Measurements from ENCODE around the gene EEF1G. TPM values are rescaled to one million over a fixed set of nuclear protein-coding genes. Genes with fewer than 3 reads are reported as not detected.

The EEF1G gene
- total and polyA plus RNA-seq, 2 of the 13 experiments (the other 11 are each of a cell fraction or from before 2014, with no cell fraction given): 1,787 to 2,144 TPM

DNA sequence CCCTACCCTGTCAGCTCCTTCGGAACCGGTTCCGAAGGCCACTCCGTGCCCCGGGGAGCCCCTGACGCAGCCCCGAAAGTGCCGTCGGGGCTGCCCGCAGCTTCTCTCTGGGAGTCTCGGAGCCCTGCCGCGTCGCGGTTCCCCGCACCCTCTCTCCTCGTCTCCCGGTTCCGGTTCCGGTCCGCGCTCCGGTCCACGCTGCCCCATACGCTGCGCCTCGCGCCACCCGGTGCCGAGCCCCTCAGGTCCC lies 27.4 kb upstream of the EEF1G start (continued):
- TF ChIP-seq, protein P1, sequence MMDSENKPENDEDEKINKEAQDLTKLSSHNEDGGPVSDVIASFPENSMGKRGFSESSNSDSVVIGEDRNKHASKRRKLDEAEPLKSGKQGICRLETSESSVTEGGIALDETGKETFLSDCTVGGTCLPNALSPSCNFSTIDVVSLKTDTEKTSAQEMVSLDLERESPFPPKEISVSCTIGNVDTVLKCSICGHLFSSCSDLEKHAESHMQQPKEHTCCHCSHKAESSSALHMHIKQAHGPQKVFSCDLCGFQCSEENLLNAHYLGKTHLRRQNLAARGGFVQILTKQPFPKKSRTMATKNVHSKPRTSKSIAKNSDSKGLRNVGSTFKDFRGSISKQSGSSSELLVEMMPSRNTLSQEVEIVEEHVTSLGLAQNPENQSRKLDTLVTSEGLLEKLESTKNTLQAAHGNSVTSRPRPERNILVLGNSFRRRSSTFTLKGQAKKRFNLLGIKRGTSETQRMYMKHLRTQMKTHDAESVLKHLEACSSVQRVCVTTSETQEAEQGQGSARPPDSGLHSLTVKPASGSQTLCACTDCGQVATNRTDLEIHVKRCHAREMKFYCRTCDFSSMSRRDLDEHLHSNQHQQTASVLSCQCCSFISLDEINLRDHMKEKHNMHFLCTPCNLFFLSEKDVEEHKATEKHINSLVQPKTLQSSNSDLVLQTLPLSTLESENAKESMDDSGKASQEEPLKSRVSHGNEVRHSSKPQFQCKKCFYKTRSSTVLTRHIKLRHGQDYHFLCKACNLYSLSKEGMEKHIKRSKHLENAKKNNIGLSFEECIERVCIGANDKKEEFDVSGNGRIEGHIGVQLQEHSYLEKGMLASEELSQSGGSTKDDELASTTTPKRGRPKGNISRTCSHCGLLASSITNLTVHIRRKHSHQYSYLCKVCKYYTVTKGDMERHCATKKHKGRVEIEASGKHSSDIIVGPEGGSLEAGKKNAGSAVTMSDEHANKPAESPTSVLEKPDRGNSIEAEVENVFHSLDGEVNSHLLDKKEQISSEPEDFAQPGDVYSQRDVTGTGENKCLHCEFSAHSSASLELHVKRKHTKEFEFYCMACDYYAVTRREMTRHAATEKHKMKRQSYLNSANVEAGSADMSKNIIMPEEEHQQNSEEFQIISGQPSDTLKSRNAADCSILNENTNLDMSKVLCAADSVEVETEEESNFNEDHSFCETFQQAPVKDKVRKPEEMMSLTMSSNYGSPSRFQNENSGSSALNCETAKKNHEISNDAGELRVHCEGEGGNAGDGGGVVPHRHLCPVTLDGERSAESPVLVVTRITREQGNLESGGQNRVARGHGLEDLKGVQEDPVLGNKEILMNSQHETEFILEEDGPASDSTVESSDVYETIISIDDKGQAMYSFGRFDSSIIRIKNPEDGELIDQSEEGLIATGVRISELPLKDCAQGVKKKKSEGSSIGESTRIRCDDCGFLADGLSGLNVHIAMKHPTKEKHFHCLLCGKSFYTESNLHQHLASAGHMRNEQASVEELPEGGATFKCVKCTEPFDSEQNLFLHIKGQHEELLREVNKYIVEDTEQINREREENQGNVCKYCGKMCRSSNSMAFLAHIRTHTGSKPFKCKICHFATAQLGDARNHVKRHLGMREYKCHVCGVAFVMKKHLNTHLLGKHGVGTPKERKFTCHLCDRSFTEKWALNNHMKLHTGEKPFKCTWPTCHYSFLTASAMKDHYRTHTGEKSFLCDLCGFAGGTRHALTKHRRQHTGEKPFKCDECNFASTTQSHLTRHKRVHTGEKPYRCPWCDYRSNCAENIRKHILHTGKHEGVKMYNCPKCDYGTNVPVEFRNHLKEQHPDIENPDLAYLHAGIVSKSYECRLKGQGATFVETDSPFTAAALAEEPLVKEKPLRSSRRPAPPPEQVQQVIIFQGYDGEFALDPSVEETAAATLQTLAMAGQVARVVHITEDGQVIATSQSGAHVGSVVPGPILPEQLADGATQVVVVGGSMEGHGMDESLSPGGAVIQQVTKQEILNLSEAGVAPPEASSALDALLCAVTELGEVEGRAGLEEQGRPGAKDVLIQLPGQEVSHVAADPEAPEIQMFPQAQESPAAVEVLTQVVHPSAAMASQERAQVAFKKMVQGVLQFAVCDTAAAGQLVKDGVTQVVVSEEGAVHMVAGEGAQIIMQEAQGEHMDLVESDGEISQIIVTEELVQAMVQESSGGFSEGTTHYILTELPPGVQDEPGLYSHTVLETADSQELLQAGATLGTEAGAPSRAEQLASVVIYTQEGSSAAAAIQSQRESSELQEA (CRISPR knock-in tag; IDR thresholded peaks at IDR 0.05; ENCODE audit: not compliant biosample characterization): no peak
- TF ChIP-seq NCOA5 (CRISPR knock-in tag; IDR thresholded peaks at IDR 0.05) (no peak), NR1H2 (CRISPR knock-in tag; IDR thresholded peaks at IDR 0.05; ENCODE audit: borderline replicate concordance, low read depth) (peak; percentile 59; the same call in 1 of the 2 replicates), ZNF652 (CRISPR knock-in tag; IDR thresholded peaks at IDR 0.05; ENCODE audit: borderline replicate concordance, low read depth) (no peak), GATAD2A (CRISPR knock-in tag; IDR thresholded peaks at IDR 0.05) (no peak), SIN3A (IDR thresholded peaks at IDR 0.05; ENCODE audit: borderline replicate concordance, low read depth, low read length) (no peak), MED8 (CRISPR knock-in tag; IDR thresholded peaks at IDR 0.05; ENCODE audit: insufficient replicate concordance) (peak; percentile 59), NCOA1 (CRISPR knock-in tag; IDR thresholded peaks at IDR 0.05) (no peak), ZNF709 (CRISPR knock-in tag; IDR thresholded peaks at IDR 0.05) (no peak; the same call in 1 of the 2 replicates), ZNF768 (CRISPR knock-in tag; IDR thresholded peaks at IDR 0.05) (no peak), ZBTB1 (CRISPR knock-in tag; IDR thresholded peaks at IDR 0.05; ENCODE audit: borderline replicate concordance) (no peak), CBX2 (IDR thresholded peaks at IDR 0.05; ENCODE audit: low read depth, low read length) (no peak), CBX2 (CRISPR knock-in tag; IDR thresholded peaks at IDR 0.05; ENCODE audit: low read depth) (0 out of 2 replicates have a peak, but pooled peaks have one; percentile 12), GABPA (IDR thresholded peaks at IDR 0.05; ENCODE audit: low read depth, low read length) (peak; percentile 74), GABPA (CRISPR knock-in tag; IDR thresholded peaks at IDR 0.05; ENCODE audit: low read depth) (peak; percentile 75), ZBTB7B (CRISPR knock-in tag; IDR thresholded peaks at IDR 0.05) (no peak), MATR3 (CRISPR knock-in tag; IDR thresholded peaks at IDR 0.05) (no peak), HNF4A (CRISPR knock-in tag; IDR thresholded peaks at IDR 0.05) (no peak), ZNF33B (CRISPR knock-in tag; IDR thresholded peaks at IDR 0.05) (no peak)
- TF ChIP-seq, protein P2, sequence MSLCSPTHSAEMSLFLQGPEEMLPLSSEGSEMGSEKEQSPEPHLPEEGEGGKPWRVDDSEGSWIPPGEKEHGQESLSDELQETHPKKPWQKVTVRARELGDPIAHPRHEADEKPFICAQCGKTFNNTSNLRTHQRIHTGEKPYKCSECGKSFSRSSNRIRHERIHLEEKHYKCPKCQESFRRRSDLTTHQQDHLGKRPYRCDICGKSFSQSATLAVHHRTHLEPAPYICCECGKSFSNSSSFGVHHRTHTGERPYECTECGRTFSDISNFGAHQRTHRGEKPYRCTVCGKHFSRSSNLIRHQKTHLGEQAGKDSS (CRISPR knock-in tag; IDR thresholded peaks at IDR 0.05; ENCODE audit: borderline replicate concordance, low read depth): no peak
- TF ChIP-seq, protein P3, sequence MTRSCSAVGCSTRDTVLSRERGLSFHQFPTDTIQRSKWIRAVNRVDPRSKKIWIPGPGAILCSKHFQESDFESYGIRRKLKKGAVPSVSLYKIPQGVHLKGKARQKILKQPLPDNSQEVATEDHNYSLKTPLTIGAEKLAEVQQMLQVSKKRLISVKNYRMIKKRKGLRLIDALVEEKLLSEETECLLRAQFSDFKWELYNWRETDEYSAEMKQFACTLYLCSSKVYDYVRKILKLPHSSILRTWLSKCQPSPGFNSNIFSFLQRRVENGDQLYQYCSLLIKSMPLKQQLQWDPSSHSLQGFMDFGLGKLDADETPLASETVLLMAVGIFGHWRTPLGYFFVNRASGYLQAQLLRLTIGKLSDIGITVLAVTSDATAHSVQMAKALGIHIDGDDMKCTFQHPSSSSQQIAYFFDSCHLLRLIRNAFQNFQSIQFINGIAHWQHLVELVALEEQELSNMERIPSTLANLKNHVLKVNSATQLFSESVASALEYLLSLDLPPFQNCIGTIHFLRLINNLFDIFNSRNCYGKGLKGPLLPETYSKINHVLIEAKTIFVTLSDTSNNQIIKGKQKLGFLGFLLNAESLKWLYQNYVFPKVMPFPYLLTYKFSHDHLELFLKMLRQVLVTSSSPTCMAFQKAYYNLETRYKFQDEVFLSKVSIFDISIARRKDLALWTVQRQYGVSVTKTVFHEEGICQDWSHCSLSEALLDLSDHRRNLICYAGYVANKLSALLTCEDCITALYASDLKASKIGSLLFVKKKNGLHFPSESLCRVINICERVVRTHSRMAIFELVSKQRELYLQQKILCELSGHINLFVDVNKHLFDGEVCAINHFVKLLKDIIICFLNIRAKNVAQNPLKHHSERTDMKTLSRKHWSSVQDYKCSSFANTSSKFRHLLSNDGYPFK (CRISPR knock-in tag; IDR thresholded peaks at IDR 0.05; ENCODE audit: borderline replicate concordance): no peak

Measured in HepG2 (cell line).